HUES48 (cell line): ENCODE measurements around the gene TMEM59L.
"Not testable (repeated sequence)": the region's sequence is repeated elsewhere in the genome, so short reads cannot be mapped to it uniquely, and the experiment has no call there.

Experiments
- H3K27ac ChIP-seq: one replicate; pipeline ENCODE4 v1.7.0; 2013; ENCODE audit warnings: low read depth, low read length, inconsistent platforms
- H3K27me3 ChIP-seq: 2 replicates; pipeline ENCODE4 v1.6.1; 2013; ENCODE audit warnings: mild to moderate bottlenecking, low read length; ENCODE audit not compliant: control insufficient read depth, insufficient read depth
- H3K36me3 ChIP-seq: 2 replicates; pipeline ENCODE4 v1.6.1; 2013; ENCODE audit warnings: low read length; ENCODE audit not compliant: control insufficient read depth, insufficient read depth
- H3K4me1 ChIP-seq: 2 replicates; pipeline ENCODE4 v1.6.1; 2013; ENCODE audit warnings: mild to moderate bottlenecking, low read length; ENCODE audit not compliant: control insufficient read depth, insufficient read depth
- H3K4me3 ChIP-seq: 2 replicates; pipeline ENCODE4 v1.5.1; 2013; ENCODE audit warnings: mild to moderate bottlenecking, low read depth, low read length
- H3K9ac ChIP-seq: 2 replicates; pipeline ENCODE4 v1.6.1; 2013; ENCODE audit warnings: mild to moderate bottlenecking, low read depth, low read length, moderate library complexity
- H3K9me3 ChIP-seq: 2 replicates; pipeline ENCODE4 v1.6.1; 2013; ENCODE audit warnings: low read length; ENCODE audit not compliant: control insufficient read depth, insufficient read depth

The TMEM59L gene

DNA sequence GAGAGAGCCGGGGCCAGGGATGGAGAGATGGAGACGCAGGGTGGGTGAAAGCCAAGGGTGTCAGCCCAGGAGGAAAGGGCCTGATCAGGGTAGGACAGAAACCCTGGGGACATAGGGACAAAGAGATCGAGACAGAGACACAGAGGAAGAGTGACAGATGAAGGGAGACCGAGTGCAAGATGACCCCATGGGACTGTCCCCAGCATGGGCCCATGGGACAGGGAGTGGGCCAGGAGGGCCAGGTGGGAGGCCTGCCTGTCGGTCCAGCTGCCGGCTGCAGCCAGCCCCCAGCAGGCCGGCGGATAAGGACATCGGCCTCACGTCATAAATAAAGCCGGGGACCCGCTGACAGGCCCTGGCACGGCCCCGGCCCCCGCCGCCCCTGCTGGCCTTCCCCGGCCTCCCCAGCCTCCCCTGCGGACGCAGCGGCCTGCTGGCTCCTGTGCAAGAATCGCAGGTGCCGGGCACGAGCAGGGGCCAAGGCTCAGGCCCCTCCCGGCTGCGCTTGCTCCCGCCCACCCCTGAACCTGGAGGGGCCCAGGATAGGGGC is 17.8 kb upstream of the TMEM59L start:
- no peak overlapping the region for H3K9ac ChIP-seq
- H3K36me3 ChIP-seq, result peaks cover 3% of the 10 kb centered on the region; the same call in 1 of the 2 replicates
- H3K4me1 ChIP-seq, result peaks cover 15% of the 10 kb centered on the region
- peak overlapping the region; percentile 54 for H3K4me3 ChIP-seq
- peak overlapping the region; percentile 90 for H3K27ac ChIP-seq
- peaks cover 6% of the 10 kb centered on the region for H3K27me3 ChIP-seq
- H3K9me3 ChIP-seq, result no peaks in the 10 kb centered on the region

DNA sequence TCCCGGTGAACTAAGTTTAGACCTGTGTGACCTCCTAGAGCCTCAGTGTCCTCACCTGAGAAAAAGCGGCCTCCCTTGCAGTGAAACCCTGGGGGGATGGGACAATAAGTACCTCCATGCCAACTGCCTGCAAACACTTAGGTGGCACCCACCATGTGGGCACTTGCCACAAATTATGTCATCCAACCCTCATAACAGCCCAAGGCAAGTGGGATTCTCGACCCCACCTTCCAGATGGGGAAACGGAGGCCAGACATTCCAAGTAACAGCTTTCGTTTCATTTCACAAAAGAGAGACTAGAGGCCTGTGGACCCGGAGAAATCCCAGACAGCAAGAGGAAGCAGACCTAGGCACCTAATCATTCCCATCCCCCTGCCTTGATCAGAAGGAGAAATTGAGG is 17.2 kb upstream of the TMEM59L start:
- H3K27me3 ChIP-seq, result peaks cover 8% of the 10 kb centered on the region
- no peaks in the 10 kb centered on the region for H3K9me3 ChIP-seq
- H3K4me3 ChIP-seq, result no peak overlapping the region
- H3K9ac ChIP-seq, result no peak overlapping the region
- peaks cover 15% of the 10 kb centered on the region for H3K4me1 ChIP-seq
- peaks cover 3% of the 10 kb centered on the region; the same call in 1 of the 2 replicates for H3K36me3 ChIP-seq
- H3K27ac ChIP-seq, result no peak overlapping the region

DNA sequence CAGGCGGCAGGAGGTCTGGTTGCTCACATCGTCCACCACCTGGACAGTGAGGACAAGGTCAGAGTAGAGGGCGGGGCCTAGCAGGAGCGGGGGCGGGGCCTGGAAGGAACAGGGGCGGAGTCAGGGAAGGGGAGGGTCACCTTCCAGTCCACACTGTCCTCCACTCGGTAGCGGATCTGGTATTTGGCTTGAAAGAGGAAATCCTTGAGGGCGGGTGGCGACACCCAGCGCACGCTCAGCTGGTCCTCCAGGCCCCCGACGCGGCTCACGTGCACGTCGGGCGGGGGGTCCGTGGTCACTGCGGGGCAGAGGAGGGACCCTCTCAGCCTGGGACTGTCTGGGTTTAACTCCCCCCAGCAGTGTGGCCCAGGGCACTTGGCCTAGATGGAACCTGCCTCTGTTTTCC is 15.9 kb upstream of the TMEM59L start:
- no peak overlapping the region for H3K4me3 ChIP-seq
- H3K36me3 ChIP-seq, result no peaks in the 10 kb centered on the region
- no peaks in the 10 kb centered on the region for H3K9me3 ChIP-seq
- H3K27me3 ChIP-seq, result peaks cover 15% of the 10 kb centered on the region
- H3K27ac ChIP-seq, result no peak overlapping the region
- no peak overlapping the region for H3K9ac ChIP-seq
- peaks cover 12% of the 10 kb centered on the region for H3K4me1 ChIP-seq

DNA sequence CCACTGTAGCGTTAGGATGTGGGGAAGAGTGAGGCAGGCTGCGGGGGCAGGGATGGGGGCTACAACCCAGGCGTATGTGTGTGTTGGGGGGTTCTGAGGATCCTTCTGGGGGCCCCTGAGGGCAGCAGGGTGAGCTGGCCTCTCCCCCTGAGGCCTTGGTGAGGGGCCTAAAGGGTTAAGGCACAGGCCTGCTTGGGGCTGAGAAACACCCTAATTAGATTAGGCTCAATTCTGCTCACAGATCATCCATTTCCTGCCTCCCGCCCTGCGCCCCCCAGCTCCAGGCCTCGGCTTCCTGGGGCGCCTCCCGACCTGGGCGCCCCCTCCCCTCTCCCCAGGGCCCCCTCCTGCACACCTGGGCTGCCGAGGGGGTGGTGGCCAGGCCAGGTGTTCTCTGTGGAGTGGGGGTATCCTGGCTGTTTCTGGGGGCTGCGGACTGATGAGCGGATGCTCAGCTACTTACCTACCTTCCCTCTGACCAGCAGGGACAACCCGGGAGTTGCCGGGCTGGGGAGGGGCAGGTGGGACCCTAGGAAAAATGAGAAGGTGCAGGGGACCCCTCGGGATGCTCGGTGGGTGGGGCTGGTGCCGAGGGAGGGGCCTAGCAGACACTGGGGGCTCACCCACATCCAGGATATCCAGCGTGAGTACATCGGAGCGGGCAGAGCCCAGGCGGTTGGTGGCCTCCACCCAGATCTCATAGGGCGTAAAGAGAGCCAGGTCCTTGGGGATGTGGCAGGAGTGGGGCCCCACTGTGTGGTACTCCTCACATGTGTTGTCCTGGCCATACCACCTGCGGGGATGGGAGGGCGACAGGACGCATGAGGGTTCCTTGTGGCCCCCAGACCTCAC is 14.6 kb upstream of the TMEM59L start:
- Histone ChIP-seq H3K9me3 (no peaks in the 10 kb centered on the region), H3K4me3 (no peak overlapping the region), H3K36me3 (no peaks in the 10 kb centered on the region), H3K9ac (no peak overlapping the region), H3K27me3 (peaks cover 28% of the 10 kb centered on the region), H3K27ac (no peak overlapping the region), H3K4me1 (peaks cover 9% of the 10 kb centered on the region)

DNA sequence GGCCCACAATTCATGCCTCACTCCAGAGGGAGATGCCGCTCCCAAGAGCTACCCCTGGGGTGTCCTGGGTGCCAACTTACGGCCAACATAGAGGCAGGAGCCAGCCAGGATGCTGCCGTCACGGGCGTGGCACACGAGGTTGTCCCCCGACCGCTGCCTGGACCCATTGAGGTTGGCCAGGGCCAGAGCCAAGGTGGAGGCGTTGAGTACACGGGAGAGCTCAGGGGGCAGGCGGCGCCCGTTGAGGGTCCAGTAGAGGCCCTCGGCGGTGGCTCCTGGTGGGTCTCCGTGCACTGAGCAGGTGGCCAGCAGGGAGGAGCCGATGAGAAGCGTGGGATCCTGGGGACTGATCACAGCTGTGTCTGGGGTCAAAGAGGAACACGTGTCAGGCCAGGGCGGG is 13.2 kb upstream of the TMEM59L start:
- no peaks in the 10 kb centered on the region for H3K36me3 ChIP-seq
- H3K9ac ChIP-seq, result no peak overlapping the region
- H3K27ac ChIP-seq, result no peak overlapping the region
- no peak overlapping the region for H3K4me3 ChIP-seq
- H3K4me1 ChIP-seq, result peaks cover 7% of the 10 kb centered on the region
- peaks cover 42% of the 10 kb centered on the region for H3K27me3 ChIP-seq
- H3K9me3 ChIP-seq, result no peaks in the 10 kb centered on the region

DNA sequence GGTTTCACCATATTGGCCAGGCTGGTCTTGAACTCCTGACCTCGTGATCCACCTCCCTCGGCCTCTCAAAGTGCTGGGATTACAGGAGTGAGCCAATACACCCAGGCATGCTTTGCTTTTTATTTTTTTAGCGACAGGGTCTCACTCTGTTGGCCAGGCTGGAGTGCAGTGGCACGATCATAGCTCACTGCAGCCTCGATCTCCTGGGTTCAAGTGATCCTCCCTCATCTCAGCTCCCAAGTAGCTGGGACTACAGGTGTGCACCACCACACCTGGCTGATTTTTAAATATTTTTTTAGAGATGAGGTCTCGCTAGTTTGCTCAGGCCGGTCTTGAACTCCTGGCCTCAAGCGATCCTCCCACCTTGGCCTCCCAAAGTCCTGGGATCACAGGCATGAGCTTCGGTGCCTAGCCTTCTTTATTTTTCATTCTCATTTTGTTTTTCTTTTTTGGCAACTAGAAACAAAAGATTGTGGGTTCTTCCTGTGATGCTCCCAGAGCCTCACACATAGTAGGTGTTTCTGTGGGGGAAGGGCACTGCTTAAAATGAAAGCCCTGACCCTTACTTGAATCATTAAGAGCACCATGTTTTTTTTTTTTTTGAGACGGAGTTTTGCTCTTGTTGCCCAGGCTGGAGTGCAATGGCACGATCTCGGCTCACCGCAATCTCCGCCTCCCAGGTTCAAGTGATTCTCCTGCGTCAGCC is 11.8 kb upstream of the TMEM59L start:
- Histone ChIP-seq H3K27me3 (peaks cover 52% of the 10 kb centered on the region), H3K4me1 (peaks cover 12% of the 10 kb centered on the region)
- H3K9ac ChIP-seq, H3K36me3 ChIP-seq, H3K27ac ChIP-seq, H3K4me3 ChIP-seq, H3K9me3 ChIP-seq: not testable (repeated sequence)

DNA sequence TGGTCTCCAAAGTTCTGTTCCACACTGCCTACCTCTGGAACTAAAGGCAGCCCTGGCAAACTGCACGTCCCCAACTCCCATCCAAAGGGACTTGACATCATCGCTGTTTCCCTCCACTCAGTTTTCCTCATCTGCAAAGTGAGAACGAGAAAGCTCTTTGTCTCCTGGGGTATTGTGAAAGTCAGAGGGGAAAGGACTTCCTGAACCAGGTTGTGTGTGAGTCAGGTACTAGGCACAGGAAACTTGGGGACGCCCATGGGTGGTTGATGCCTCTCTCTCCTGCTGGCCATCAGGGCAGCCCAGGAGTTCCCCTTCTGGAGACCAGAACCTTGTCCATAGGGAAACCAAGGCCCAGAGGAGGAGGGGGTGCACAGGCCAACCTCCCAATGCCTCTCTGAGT is 10.8 kb upstream of the TMEM59L start:
- no peaks in the 10 kb centered on the region for H3K9me3 ChIP-seq
- no peak overlapping the region for H3K4me3 ChIP-seq
- no peaks in the 10 kb centered on the region for H3K36me3 ChIP-seq
- peaks cover 12% of the 10 kb centered on the region for H3K4me1 ChIP-seq
- no peak overlapping the region for H3K9ac ChIP-seq
- H3K27ac ChIP-seq, result no peak overlapping the region
- H3K27me3 ChIP-seq, result peaks cover 59% of the 10 kb centered on the region

DNA sequence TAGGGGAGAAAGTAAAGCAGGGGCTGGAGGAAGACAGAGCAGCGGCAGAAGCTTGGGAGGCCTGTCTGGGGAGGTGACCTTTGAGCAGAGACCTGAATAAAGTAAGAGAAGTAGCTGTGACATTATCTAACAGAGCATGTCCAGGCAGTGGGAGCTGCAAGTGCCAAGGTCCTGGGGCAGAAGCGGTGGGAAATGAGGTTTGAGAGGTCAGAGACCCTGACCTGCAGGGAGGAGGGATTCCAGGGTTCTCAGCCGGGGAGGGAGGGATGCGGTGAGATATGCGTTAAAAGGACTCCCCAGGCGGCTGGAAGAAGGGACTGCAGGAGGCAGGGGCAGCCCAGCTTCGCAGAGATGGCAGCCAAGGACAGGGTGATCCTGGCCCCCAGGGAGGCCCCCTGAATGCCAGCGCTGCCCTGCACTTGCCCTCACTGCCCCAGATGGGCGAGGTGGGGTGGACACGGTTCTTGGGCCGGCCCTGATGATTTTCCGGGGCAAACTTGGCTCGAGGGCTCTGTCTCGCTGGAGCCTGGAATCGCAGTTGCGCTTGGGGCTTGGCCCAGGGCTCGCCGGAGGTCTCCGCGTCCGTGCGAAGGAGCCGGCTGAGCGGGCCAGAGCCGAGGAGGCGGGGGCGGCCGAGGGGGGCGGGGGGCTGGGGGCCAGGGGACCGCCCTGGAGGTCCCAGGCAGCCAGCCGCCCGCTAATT is 9.3 kb upstream of the TMEM59L start:
- no peaks in the 10 kb centered on the region for H3K36me3 ChIP-seq
- H3K9ac ChIP-seq, result no peak overlapping the region
- no peak overlapping the region for H3K27ac ChIP-seq
- peak overlapping the region; percentile 51; the same call in 1 of the 2 replicates for H3K4me3 ChIP-seq
- no peaks in the 10 kb centered on the region for H3K9me3 ChIP-seq
- peaks cover 75% of the 10 kb centered on the region for H3K27me3 ChIP-seq
- H3K4me1 ChIP-seq, result peaks cover 19% of the 10 kb centered on the region

DNA sequence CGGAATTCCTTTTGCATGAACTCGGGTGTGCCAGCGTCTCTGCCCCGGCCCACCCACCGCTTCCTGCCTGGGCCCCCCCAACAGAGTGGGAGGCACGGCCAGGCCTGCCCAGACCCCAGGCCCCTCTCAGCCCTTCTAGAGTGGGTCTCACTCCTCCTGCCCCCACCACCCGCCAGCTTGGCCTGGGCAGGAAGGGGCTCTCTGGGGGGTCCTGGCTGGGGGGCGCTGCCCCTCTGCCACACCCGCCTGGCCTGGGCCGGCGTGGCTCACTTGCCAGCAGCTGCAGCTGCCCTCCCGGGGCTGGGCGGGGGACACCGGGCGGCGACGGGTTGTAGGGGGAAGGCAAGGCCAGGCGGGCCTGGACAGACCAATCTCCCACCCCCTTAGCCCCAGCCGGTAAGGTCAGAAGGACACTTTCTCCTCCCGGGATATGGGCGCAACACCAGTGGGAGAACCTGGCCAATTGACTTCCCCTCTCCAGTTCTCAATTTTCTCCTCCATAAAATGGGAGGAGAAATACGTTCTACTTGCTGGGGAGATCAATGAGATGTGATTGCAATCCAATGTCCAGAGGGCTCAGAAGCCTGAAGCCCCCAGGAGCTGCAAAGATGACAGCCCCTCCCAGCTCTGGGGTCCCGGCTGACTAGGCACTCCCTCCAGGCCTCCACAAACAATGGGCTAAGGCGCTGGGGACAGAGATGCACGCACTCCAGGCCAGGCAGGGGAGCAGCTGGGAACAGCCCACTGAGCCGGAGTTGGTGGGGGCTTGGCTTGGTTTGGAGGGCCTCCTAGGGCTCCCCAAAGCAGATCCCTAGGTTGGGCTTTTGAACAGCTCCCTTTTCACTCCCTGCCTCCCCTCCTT is 8.5 kb upstream of the TMEM59L start:
- H3K27ac ChIP-seq, result no peak overlapping the region
- no peaks in the 10 kb centered on the region for H3K36me3 ChIP-seq
- no peaks in the 10 kb centered on the region for H3K9me3 ChIP-seq
- peaks cover 82% of the 10 kb centered on the region for H3K27me3 ChIP-seq
- no peak overlapping the region for H3K9ac ChIP-seq
- H3K4me3 ChIP-seq, result peak overlapping the region; percentile 31; the same call in 1 of the 2 replicates
- H3K4me1 ChIP-seq, result peaks cover 22% of the 10 kb centered on the region

DNA sequence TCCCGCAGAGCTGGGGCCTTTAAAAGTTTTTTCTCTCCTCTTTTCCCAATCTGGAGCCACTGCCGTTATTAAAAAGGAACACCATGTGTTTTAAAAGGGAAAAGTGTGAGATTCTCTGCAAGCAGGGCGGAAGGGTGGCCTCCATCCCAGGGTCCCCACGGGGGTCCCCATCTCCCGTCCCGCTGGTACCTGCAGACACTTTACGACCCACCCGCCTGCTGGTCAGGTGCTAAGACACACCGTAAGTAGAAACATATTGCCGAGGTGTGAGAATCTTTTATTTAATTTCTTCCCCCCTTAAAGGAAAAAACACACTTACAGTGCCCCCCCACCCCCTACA is 7.9 kb upstream of the TMEM59L start:
- H3K27ac ChIP-seq, result no peak overlapping the region
- H3K27me3 ChIP-seq, result peaks cover 86% of the 10 kb centered on the region
- no peaks in the 10 kb centered on the region for H3K36me3 ChIP-seq
- H3K4me1 ChIP-seq, result peaks cover 28% of the 10 kb centered on the region
- no peaks in the 10 kb centered on the region for H3K9me3 ChIP-seq
- H3K4me3 ChIP-seq, result no peak overlapping the region
- H3K9ac ChIP-seq, result no peak overlapping the region
